Neural cell (in vitro differentiated cells): ENCODE measurements around the gene EYS. TPM values are rescaled to one million over a fixed set of nuclear protein-coding genes. Genes with fewer than 3 reads are reported as not detected.
"Not testable (repeated sequence)": the region's sequence is repeated elsewhere in the genome, so short reads cannot be mapped to it uniquely, and the experiment has no call there.

ENCODE experiments used
- H2AFZ ChIP-seq: fragments of 200-600, 300-800 bp; sonication (generic), shearing (Covaris generic); 2 replicates; pipeline ENCODE4 v1.6.0; 2014; ENCODE audit warnings: low read depth, mild to moderate bottlenecking, antibody characterized with exemption, low read length, moderate library complexity
- H3F3A ChIP-seq: fragments of 200-600 bp; shearing (Covaris generic); 2 replicates; pipeline ENCODE4 v1.6.1; 2016; ENCODE audit warnings: mild to moderate bottlenecking, moderate library complexity, mixed read lengths, antibody characterized with exemption, low read length; ENCODE audit not compliant: insufficient read depth, poor library complexity, severe bottlenecking
- H3K27ac ChIP-seq: fragments of 200-600, 300-800 bp; sonication (generic), shearing (Covaris generic); 2 replicates; pipeline ENCODE4 v1.5.1; 2014; ENCODE audit warnings: mild to moderate bottlenecking, low read length, moderate library complexity
- H3K27me3 ChIP-seq: fragments of 300-800, 200-600 bp; sonication (generic), shearing (Covaris generic); 2 replicates; pipeline ENCODE4 v1.6.0; 2014; ENCODE audit warnings: mild to moderate bottlenecking, low read depth, low read length, moderate library complexity; ENCODE audit not compliant: insufficient read depth
- H3K36me3 ChIP-seq: fragments of 300-800, 200-600 bp; sonication (generic), shearing (Covaris generic); 2 replicates; pipeline ENCODE4 v1.5.1; 2014; ENCODE audit warnings: mild to moderate bottlenecking, antibody characterized with exemption, low read length, moderate library complexity; ENCODE audit not compliant: insufficient read depth
- H3K4me2 ChIP-seq: fragments of 300-800, 200-600 bp; sonication (generic), shearing (Covaris generic); 2 replicates; pipeline ENCODE4 v1.6.0; 2014; ENCODE audit warnings: mild to moderate bottlenecking, low read length
- H3K4me3 ChIP-seq: fragments of 300-800, 200-600 bp; sonication (generic), shearing (Covaris generic); 2 replicates; pipeline ENCODE4 v1.5.1; 2014; ENCODE audit warnings: mild to moderate bottlenecking, low read length, moderate library complexity
- H3K79me2 ChIP-seq: fragments of 200-600 bp; shearing (Covaris generic); replicated peaks from 2 replicates; pipeline ENCODE4 v1.6.0; 2014; ENCODE audit warnings: mild to moderate bottlenecking, low read length, moderate library complexity; ENCODE audit not compliant: insufficient read depth
- H3K9ac ChIP-seq: fragments of 300-800, 200-600 bp; sonication (generic), shearing (Covaris generic); 2 replicates; pipeline ENCODE4 v1.6.1; 2016; ENCODE audit warnings: mild to moderate bottlenecking, low read length, mixed read lengths
- H3K9me2 ChIP-seq: fragments of 200-600 bp; shearing (Covaris generic); 2 replicates; pipeline ENCODE4 v1.6.1; 2016; ENCODE audit warnings: mild to moderate bottlenecking, low read length, mixed read lengths; ENCODE audit not compliant: insufficient read depth
- H3K9me3 ChIP-seq: fragments of 200-600, 300-800 bp; sonication (generic), shearing (Covaris generic); 2 replicates; pipeline ENCODE4 v1.6.1; 2016; ENCODE audit warnings: mild to moderate bottlenecking, mixed run types, low read length, moderate library complexity, mixed read lengths
- H4K20me1 ChIP-seq: fragments of 200-600 bp; shearing (Covaris generic); 2 replicates; pipeline ENCODE4 v1.6.1; 2016; ENCODE audit warnings: mild to moderate bottlenecking, mixed run types; ENCODE audit not compliant: insufficient read depth
- CTCF ChIP-seq: fragments of 450-650 bp; IDR thresholded peaks from 2 replicates; pipeline ENCODE4 v1.5.1; 2014; ENCODE audit warnings: antibody characterized with exemption, mild to moderate bottlenecking, moderate library complexity; ENCODE audit not compliant: poor library complexity, severe bottlenecking
- EP300 ChIP-seq: fragments of 450-650 bp; conservative IDR thresholded peaks from 2 replicates; pipeline ENCODE4 v1.6.1; 2014; ENCODE audit warnings: antibody characterized with exemption, mild to moderate bottlenecking, moderate library complexity; ENCODE audit not compliant: poor library complexity, severe bottlenecking
- EZH2 ChIP-seq: fragments of 200-600, 300-800 bp; shearing (Covaris generic), sonication (generic); IDR thresholded peaks from 2 replicates; pipeline ENCODE4 v1.6.1; 2014; ENCODE audit warnings: antibody characterized with exemption, low read length, borderline replicate concordance, mild to moderate bottlenecking; ENCODE audit not compliant: insufficient read depth, poor library complexity, severe bottlenecking
- MXI1 ChIP-seq: fragments of 450-650 bp; conservative IDR thresholded peaks from 2 replicates; pipeline ENCODE4 v1.6.1; 2014; ENCODE audit warnings: antibody characterized with exemption, mild to moderate bottlenecking; ENCODE audit not compliant: poor library complexity, severe bottlenecking
- POLR2AphosphoS5 ChIP-seq: IDR thresholded peaks from 2 replicates; pipeline ENCODE4 v1.6.1; 2012
- RAD21 ChIP-seq: fragments of 450-650 bp; conservative IDR thresholded peaks from 2 replicates; pipeline ENCODE4 v1.6.1; 2014; ENCODE audit warnings: antibody characterized with exemption, mild to moderate bottlenecking, moderate library complexity
- REST ChIP-seq: IDR thresholded peaks from 2 replicates; pipeline ENCODE4 v1.6.1; 2012; ENCODE audit warnings: borderline replicate concordance
- SMC3 ChIP-seq: fragments of 450-650 bp; conservative IDR thresholded peaks from 2 replicates; pipeline ENCODE4 v1.6.1; 2014; ENCODE audit warnings: antibody characterized with exemption, mild to moderate bottlenecking, moderate library complexity; ENCODE audit not compliant: poor library complexity
- TAF1 ChIP-seq: IDR thresholded peaks from 2 replicates; pipeline ENCODE4 v1.6.1; 2012; ENCODE audit warnings: low read depth
- polyA plus RNA-seq: library from polyadenylated mRNA; depleted of rRNA; stranded (reverse); fragments of >200 nt; gene quantifications from 2 replicates; pipeline ENCODE4 v1.2.3, GENCODE V29; 2014

The EYS gene
- polyA plus RNA-seq, 1 donor from 2014 or later: 0.38 TPM

- Histone ChIP-seq H2AFZ (no peak overlapping the region), H4K20me1 (no peaks in the 10 kb centered on the region), H3K9me3 (no peaks in the 10 kb centered on the region), H3K79me2 (no peaks in the 10 kb centered on the region), H3F3A (no peaks in the 10 kb centered on the region), H3K27ac (no peak overlapping the region), H3K9ac (no peak overlapping the region), H3K36me3 (no peaks in the 10 kb centered on the region), H3K4me3 (no peak overlapping the region), H3K4me2 (no peak overlapping the region), H3K9me2 (no peaks in the 10 kb centered on the region), H3K27me3 (no peaks in the 10 kb centered on the region)
- TF ChIP-seq POLR2AphosphoS5 (no peak), CTCF (no peak), REST (no peak), EP300 (no peak), TAF1 (no peak), MXI1 (no peak), RAD21 (no peak), EZH2 (no peak), SMC3 (no peak)
Observed at GRCh38 chr6:64034910-64035655, 1671.9 kb downstream of the EYS start.

- no peaks in the 10 kb centered on the region for H3K9me2 ChIP-seq
- H3F3A ChIP-seq: no peaks in the 10 kb centered on the region
- no peak overlapping the region for H3K27ac ChIP-seq
- no peak overlapping the region for H2AFZ ChIP-seq
- TF ChIP-seq MXI1 (no peak), CTCF (no peak), REST (no peak), POLR2AphosphoS5 (no peak), RAD21 (no peak), EP300 (no peak), SMC3 (no peak), TAF1 (no peak), EZH2 (no peak)
- no peaks in the 10 kb centered on the region for H4K20me1 ChIP-seq
- no peak overlapping the region for H3K4me2 ChIP-seq
- H3K9ac ChIP-seq: no peak overlapping the region
- H3K9me3 ChIP-seq: no peaks in the 10 kb centered on the region
- no peaks in the 10 kb centered on the region for H3K79me2 ChIP-seq
- H3K4me3 ChIP-seq: no peak overlapping the region
- H3K36me3 ChIP-seq: no peaks in the 10 kb centered on the region
- H3K27me3 ChIP-seq: no peaks in the 10 kb centered on the region
Observed at GRCh38 chr6:64034291-64034690, 1672.7 kb downstream of the EYS start.

- not testable (repeated sequence) for H4K20me1 ChIP-seq, H3K36me3 ChIP-seq, H3K27ac ChIP-seq, H3K79me2 ChIP-seq, H3K9me3 ChIP-seq, H3K27me3 ChIP-seq, H3K4me2 ChIP-seq, H3K4me3 ChIP-seq, H3F3A ChIP-seq, H2AFZ ChIP-seq, H3K9ac ChIP-seq, H3K9me2 ChIP-seq
Observed at GRCh38 chr6:64030950-64031618, 1675.9 kb downstream of the EYS start.
